HG02642 (cell line): Measurements from ENCODE around the gene BOK.

Experiments used
- ATAC-seq: cut with Tn5 transposase; IDR thresholded peaks from one replicate; pipeline ENCODE4 v1.9.1; 2021; ENCODE audit warnings: mild to moderate bottlenecking; ENCODE audit not compliant: unreplicated experiment, poor library complexity

BOK gene

DNA sequence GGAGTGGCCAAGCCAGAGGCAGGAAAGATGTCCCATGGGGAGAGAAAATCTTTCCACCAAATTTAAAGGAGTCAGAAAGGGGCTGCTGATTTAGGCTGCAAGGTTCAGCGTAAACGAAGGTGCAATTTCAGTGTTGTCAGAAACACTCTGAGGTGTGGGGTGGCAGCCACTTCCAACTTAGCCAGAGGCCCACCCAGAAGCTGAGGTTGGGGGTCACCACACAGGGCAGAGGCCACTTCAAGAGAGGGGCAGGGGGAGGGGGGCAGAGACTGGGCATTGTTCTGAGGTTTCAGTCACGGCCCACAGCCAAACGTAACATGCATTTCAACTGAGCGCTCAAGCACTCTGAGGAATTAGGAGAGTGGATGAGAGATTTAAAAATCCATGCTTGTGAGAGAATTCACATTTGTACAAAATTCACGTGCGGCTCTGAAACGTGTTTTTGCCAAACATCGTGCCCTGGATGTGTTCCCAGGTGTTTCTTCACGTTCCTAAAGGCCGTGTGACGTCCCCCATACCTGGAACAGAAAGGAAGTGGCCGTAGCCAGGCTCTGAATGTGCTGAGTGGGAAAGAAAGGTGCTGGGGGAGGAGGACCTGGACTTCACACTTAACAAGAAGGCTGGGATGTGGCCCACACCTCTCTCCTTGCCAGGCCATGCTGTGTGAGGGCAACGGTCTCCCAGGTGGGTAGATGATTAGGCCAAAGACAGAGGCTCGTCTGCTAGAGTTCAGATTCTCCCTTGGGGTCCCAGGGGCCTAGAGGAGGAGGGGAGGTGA is 19.5 kb upstream of the BOK start:
- ATAC-seq, result no peak

DNA sequence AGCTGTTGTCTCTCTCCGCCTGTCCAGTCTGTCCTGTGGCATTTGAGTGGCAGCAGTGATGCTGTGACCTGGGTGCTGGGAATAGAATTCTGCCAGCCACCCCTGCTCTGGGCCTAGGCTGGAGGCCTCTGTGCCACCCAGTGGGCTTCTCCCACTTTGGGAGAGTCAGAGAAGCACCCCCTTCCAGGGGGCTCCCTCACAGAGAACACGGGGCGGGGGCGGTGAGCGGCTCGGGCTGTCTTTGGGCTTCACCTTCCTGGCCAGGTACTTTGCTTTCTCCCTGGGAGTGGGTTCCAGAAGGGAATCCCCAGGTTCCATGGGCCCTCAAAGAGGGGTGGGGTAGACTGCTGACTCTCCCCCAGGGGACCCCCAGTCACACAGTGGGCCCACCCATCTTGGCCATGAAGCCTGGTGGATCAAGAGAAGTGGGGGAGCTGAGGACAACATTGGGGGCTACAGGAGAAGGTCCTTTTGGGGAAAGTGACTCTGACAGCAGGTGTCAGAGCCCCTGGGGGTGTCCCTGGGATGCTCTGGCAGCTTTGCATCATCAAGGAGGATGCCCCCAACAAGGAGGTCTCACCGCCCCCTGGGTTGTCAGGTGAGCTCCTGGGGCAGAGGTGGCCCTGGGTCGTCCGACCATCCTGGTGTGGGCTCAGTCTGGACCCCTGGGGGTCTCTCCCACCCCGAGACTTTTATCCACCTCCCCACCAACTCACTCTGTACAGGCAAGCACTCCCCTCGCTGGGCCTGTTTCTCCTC is 18.8 kb upstream of the BOK start:
- no peak for ATAC-seq

DNA sequence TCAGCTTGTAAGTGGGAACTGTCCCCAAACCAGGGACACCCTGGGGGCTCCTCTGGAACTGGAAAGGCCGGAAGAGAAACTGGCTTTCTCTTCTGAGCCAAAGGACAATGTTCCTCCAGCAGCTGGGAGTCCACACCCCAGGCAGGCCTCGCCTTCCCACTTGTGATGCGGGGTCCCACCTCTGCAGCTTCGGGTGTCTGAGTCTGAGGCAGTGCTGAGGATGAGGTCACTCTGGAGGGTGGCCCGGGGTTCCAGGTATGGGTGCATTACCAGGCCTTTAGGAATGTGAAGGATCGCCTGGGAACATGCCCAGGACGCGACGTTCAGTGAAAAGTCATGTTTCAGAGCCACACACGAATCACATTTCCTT is 18.2 kb upstream of the BOK start:
- no peak for ATAC-seq

DNA sequence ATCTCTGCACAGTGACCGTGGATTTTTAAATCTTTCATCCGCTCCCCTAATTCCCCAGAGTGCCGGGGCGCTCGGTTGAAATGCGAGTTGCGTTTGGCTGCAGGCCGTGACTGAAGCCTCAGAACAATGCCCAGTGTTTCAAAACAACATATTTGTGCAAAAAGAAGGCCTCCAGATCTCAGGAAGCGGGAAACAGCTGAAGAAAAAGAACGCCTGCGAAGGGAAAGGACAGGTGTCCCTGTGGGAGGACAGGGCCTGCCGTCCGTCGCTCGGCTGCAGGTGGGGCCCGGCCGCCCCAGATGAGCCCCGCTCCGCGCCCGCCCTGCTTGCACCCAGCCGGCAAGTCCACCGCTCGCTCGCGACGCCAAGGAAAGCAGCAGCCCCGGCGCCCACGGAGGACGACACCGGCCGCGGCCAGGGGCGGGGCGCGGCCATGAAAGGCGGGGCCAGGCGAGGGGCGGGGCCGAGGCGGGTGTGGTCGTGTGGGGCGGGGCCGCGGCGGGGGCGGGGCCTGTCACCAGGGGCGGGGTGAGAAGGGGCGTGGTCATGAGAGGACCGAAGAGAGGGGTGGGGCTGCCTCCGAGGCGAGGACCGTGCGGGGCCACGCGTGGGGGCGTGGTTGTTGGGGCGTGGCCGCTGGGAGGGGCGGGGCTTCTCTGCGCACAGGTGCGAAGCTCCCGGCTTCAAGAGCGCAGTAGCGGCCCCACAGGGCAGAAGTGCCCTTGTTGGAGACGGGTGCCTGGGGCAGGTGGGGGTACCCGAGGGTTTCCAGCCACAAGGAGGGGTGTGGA is 17.6 kb upstream of the BOK start:
- ATAC-seq, result no peak

DNA sequence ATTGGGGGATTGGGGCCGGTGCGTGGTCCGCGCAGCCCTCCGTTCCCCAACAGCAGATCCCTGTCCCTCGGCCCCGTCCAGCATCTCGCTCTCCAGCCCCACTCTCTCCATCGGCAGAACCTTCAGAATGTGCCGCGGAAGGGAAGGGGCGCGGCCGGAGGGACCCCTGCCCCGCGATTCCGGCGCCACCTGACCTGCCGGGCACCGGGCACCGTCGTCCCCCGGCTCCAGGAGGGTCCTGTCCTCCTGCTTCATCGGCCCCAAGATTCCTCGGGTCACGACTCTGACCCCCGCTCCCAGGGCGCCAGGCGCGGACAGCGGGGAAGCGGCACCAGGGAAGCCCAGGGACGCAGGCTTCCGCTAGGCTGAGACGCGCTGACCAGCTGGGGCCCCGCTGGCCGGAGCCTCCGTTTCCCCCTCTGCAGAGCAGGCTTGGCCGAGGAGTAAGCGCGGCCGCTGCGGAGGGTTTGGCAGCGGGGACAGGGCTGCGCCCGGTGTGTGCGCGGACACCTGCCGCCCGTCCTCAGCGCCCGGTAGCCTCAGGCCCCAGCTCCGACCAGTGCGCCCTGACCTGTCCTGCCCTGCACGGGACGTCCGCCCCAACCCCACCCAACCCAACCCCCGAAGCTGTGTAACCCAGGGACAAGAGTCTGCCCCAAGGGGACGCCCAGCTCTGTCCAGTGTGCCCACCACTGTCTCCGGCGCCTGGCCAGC is 16.8 kb upstream of the BOK start:
- ATAC-seq, result no peak

DNA sequence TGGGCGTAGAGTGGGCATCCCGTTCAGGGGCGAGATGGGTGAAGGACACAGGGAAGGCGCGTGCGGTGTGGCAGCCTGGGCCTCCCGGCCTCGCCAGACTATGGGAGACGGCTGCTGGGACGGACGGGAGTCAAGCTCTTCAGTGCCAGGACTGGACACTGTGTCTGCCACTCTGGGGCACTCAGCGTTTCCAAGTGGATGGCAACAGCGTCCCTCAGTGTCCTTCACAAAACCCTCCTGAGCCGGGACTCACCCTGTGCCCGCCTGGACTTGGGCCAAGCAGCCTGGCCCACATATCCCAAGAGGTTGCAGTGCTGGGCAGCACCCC is 16.3 kb upstream of the BOK start:
- ATAC-seq, result no peak

DNA sequence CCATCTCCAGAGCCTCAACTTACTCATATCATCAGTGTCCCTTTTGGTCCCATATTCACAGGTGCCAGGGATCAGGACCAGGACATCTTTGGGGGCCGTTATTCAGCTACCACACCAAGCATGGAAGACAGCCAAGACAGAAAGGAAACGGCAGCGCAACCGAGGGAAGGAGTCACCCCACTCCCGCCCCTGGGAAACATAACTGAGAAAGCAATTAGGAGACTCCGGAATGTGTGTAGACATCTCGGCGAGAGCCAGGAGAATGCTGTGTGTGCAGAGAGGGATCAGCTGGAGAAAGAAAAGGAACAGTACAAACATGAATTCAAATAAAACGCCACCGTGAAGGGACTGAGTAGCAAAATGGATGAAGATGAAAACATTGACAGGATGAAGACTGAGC is 13.4 kb upstream of the BOK start:
- no peak for ATAC-seq

DNA sequence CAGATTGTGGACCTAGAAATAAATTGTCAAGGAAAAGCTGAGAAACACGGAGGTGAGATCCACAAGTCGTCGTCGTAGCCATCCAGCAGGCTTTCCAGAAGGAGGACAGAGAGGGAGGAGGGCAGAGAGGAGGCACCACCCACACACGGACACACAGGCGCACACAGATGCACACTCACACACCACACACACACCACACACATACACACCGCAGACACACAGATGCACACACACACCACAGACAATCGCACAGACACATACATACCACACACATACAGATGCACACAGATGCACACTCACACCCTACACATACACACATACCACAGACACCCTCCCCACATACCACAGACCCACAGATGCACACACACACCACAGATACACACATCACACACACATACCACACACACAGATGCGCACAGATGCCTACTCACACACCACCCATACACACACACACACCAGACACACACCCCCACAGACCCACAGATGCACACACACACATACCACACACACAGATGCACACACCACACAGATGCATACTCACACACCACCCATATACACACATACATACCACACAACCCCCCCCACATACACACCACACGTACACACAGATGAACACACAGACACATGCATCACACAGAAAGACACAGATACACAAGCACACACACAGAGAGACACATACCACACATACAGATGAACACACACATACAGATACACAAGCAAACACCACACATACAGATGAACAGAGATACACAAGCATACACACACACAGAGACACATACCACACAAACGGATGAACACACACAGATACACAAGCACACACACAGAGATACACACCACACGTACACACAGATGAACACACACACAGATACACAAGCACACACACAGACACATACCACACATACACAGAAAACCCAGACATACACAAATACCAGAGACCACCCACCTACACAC is 12.7 kb upstream of the BOK start:
- ATAC-seq, result no peak

DNA sequence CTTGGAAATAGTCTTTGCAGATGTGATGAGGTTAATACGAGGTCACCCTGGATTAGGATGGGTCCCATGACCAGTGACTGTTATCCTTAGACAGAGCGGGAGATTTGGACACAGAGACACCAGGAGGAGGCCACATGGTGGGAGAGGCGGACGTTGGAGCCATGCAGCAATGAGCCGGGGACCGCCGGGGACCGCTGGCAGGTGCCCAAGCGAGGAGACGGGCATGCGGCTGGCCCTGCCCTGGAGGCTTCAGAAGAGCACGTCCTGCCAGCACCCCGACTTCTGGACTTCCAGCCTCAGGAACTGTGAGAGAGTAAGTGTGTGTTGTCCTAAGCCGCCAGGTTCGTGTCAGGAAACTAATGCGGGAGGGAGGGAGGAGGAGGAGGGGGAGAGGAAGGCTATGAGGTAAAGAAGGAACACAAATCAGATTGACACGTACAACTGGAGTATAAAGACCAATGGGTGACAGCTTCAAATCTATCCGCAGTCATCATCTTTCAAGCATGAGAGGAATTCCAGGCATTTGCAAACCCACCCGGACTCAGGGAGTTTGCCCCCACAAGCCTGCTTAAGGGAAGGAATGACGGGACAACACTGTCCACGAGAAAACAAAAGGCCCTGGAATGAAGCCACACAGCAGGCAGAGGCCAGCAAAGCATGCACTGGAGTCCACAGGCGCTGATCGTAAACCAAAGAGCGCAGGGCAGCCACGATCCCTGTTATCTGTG is 11.6 kb upstream of the BOK start:
- no peak for ATAC-seq

DNA sequence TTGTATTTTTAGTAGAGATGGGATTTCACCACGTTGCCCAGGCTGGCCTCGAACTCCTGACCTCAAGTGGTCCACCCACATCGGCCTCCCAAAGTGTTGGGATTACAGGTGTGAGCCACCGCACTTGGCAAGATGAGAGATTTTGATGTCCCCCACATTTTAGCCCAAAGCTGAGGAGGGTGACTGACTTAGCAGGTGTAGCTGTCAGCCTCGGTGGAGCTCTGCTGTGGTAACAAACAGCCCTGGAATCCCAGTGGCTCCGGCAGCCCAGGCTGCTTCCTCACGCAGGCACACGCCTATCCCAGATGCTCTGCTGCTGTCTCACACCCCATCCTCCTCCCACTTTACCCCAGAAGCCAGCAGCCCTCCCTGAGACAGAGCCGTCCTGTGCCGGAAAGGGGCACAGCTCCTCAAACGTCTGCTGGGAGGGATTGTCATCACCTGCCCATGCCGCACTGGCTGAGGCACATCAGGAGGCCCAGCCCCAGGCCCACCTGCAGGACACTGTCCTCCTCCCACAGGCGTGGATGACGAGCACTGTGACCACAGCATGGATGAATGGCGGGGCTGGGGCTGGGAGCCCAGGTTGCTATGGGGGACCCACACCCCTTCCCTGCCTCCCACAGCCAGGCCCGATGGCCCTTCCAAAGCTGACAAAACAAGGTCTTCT is 10.6 kb upstream of the BOK start:
- ATAC-seq, result no peak

DNA sequence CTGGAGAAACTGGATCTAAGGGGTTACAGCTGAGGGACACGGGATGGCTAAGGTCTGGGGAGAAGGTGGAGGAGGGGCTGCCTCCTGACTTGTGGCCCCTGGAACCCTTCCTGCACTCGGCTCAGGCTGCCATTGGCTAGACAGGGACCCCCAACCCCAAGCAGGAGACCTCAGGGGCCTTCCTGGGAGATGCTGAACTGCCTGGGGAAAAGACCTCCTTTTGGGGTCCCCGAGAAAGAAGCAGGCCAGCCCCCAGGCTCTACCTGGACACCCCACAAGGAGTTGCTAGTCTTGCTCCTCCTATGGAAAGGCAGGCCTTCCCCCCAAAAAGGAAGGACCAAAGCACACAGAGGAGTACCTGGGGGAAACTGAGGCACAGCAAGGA is 10.1 kb upstream of the BOK start:
- no peak for ATAC-seq

DNA sequence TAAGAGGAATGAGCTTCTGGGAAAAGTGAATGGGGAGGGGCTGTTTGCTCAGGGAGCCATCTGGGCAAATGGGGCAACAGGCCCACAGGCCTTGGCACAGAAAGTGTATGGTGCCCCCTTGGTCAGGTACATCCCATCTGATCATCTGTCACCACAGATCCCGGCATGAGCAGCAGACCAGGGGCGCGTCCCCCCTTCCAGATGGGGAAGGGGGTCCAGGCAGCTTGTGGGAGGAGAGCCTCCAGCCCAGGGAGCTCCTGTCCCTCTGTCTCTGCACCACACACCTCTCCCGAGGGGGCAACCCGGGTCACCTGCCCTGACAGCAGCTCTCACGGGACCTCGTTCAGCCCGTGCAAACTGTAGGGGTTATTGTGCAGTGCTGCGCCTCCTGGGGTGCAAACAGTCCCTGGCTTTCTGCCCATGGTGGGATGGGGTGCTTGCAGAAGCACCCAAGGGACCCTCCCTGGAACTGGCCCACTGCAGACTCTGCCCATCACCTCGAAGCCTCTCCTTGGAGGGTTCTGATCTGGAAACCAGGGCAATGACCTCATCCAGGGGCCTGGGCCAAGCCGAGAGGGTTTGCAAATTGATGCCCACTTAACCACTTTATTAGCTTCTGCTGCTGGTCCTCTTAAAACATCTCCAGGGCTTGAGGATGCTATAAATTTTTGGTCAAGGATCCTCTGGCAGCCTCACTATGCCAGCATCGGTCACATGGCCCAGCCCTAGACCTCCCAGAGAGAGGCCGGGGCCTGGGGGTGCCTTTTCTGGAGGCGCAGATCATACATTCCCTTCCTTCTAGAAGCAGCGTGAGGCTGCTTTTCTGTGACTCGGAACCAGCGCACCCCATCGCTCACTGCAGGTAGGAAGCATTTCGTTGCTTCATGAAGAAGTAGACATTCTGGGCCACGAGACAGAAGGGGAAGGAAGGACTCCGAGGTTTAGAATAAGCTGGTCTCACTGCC is 7.6 kb upstream of the BOK start:
- no peak for ATAC-seq

DNA sequence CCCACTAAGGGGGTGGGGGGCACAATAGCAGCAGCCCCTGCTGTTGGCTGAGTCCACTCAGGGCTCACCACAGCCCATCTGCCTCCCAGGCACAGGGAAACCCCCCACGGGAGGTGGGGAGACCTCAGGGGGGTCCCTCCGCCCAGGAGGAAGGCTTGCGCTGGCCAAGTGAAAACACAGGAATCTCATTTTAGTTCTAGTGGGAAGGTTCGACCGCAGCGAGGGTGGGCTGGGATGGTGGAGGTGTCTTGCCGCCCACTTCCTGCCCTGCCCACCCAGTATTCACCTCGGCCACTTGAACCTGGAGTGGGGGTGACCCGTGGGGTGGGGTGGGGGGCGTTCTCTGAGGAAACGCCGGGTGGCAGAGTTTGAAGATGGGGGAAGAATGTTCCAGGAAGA is 6.9 kb upstream of the BOK start:
- no peak for ATAC-seq

DNA sequence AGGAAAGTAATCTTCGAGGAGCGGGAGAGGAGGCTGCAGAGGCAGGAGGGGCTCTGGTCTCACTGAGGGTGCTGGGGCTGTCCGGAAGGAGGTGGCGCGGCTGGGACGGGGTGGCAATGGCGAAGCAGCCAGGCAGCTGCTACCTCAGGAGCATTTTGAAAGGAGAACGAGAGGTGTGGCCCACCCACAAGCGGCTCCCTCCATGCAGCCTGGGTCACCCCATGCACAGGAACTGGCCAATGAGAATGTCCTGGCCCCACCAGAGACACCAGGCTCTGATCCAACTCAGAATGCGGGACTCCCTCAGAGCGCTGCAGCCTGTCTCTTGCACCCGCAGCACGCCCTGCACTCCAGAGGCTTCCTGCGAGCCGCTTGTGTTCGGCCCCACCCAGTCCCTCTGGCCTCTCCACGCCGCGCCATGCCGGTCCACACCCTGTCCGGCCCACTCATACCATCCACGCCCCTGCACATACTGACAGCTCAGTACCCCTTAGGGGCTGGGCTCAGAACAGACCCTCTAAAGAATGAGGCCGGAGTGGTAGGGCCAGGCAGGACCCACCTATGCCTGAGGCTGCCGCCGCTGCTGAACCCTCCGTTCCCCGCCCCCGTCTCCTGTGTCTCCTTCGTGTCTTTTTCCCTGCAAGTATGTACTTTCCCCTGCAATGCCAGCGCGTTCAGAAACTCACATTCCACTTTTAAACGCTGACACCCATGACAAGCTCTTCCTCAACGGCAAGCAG is 6.4 kb upstream of the BOK start:
- no peak for ATAC-seq

DNA sequence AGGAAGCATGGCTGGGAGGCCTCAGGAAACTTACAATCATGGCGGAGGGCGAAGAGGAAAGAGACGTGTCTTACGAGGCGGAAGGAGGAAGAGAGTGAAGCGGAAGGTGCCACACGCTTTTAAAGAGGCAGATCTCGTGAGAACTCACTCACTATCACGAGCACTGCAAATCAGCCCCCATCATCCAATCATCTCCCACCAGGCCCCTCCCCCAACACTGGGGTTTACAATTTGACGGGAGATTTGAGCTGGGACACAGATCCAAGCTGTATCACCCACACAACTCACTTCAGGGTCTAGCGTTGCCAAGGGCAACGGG is 5.1 kb upstream of the BOK start:
- no peak for ATAC-seq

DNA sequence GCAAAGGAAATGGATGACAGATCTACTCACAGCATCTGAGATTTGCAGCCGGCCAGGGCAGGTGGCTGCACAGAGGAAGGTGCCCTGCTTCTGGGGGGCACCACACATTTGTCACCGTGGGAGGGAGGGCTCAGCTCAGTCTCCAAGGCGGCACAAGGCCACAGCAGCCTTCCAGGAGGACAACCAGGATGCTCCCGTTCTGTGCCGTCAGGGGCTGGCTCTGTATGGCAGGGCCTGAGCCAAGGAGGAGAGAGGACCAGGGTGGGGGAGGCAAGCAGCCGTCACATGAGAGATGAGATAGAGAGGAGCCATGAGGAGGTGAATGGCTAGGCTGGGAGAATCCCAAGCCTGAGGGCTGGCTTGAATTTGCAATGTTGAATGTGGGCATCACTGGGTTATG is 4.6 kb upstream of the BOK start:
- no peak for ATAC-seq
